22Rv1 (cell line): ENCODE measurements around the gene HBS1L.

Experiments used
- ZFX ChIP-seq: fragments of 450-650 bp; IDR thresholded peaks from 2 replicates; pipeline ENCODE4 v1.6.1; 2017; ENCODE audit warnings: antibody characterized with exemption, borderline replicate concordance
- TF ChIP-seq, protein P1 (sequence below): fragments of 450-650 bp; IDR thresholded peaks from 2 replicates; pipeline ENCODE4 v1.5.1; 2017; ENCODE audit warnings: mild to moderate bottlenecking

DNA sequence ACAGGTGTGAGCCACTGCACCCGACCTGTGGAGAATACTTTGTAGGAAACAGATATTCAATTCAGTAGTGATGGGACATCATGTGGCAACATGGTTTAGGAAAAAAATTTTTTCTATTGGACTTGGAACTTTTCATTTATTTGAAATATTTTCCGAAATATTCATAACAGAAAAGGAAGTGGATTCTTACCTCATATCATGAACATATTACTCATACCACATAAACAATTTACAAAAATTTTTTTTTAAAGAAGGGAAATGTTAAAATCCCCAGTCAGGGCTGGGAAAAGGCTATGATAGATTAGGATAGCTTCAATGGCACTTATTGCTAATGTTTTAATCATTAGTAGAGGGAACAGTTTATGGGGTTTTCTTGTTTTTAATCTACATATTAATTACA is 97.9 kb downstream of the HBS1L start:
- TF ChIP-seq, protein P1, sequence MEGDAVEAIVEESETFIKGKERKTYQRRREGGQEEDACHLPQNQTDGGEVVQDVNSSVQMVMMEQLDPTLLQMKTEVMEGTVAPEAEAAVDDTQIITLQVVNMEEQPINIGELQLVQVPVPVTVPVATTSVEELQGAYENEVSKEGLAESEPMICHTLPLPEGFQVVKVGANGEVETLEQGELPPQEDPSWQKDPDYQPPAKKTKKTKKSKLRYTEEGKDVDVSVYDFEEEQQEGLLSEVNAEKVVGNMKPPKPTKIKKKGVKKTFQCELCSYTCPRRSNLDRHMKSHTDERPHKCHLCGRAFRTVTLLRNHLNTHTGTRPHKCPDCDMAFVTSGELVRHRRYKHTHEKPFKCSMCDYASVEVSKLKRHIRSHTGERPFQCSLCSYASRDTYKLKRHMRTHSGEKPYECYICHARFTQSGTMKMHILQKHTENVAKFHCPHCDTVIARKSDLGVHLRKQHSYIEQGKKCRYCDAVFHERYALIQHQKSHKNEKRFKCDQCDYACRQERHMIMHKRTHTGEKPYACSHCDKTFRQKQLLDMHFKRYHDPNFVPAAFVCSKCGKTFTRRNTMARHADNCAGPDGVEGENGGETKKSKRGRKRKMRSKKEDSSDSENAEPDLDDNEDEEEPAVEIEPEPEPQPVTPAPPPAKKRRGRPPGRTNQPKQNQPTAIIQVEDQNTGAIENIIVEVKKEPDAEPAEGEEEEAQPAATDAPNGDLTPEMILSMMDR: no peak
- no peak for TF ChIP-seq ZFX
